ENCODE measurements around the gene ANKRD12. TPM values are rescaled to one million over a fixed set of nuclear protein-coding genes. Genes with fewer than 3 reads are reported as not detected.
"Not testable (repeated sequence)": the region's sequence is repeated elsewhere in the genome, so short reads cannot be mapped to it uniquely, and the experiment has no call there.

ANKRD12 gene
- total and polyA plus RNA-seq, 2 donors (not counting 1 experiment from before 2014, with no cell fraction given): 8.0 to 183 TPM

DNA sequence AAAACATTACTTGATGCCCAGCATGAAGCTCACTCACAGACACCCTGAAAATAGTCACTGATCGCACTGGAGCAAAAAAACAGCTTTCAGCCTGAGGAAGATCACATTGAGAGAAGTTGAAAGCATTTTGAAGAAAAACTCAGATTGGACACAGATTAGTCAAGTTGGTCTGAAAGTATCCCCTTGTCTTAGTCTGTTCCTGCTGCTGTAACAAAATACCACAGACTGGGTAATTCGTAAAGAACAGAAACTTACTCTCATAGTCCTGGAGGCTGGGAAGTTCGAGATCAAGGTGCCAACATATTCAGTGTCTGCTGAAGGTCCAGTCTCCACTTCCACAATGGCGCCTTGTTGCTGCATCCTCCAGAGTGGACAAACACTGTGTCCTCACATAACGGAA is 48.3 kb upstream of the ANKRD12 start:
- 93% methylated on average over 4 of the region's 5 CpGs for WGBS (ENCODE audit: insufficient coverage)
- DNase-seq (no peak), ATAC-seq (ENCODE audit: low read depth) (no peak)
- Mint-ChIP-seq H3K27me3 (no peaks in the 10 kb centered on the region), H3K4me1 (peaks cover 8% of the 10 kb centered on the region), H3K4me3 (no peak overlapping the region), H3K9me3 (ENCODE audit: insufficient read depth) (no peaks in the 10 kb centered on the region), H3K27ac (no peak overlapping the region)
- intact Hi-C loops (cut with micrococcal nuclease): no loop called here
- Histone ChIP-seq H3K27me3 (replicated peaks in 1 of 4; ENCODE audit: control extremely low read depth in 1 of 4, control insufficient read depth in 3 of 4, insufficient read depth in 4 of 4, low read length in 3 of 4) (no peaks in the 10 kb centered on the region), H3K4me1 (ENCODE audit: control insufficient read depth in 2 of 2, insufficient read depth in 2 of 2, low read length in 2 of 2) (peaks cover 6 to 8% of the 10 kb centered on the region in 2 donors), H4K20me1 (ENCODE audit: control insufficient read depth, insufficient read depth, low read length, poor library complexity, severe bottlenecking) (no peaks in the 10 kb centered on the region), H3K9me3 (ENCODE audit: control extremely low read depth in 1 of 3, control insufficient read depth in 2 of 3, insufficient read depth in 1 of 3, low read length in 2 of 3) (no peaks in the 10 kb centered on the region), H3K9ac (ENCODE audit: low read length) (no peak overlapping the region), H2AFZ (ENCODE audit: insufficient read depth, low read depth, low read length, poor library complexity, severe bottlenecking) (no peak overlapping the region), H3K79me2 (ENCODE audit: control insufficient read depth, insufficient read depth, low read length) (no peaks in the 10 kb centered on the region), H3K4me3 (ENCODE audit: control extremely low read depth in 1 of 5, extremely low read depth in 1 of 5, insufficient read depth in 1 of 5, low read depth in 2 of 5, low read length in 4 of 5) (no peak overlapping the region), H3K4me2 (replicated peaks; ENCODE audit: low read depth, low read length, poor library complexity, severe bottlenecking) (no peak overlapping the region), H3K27ac (ENCODE audit: low read length in 2 of 2) (no peak overlapping the region), H3K36me3 (replicated peaks in 1 of 2; ENCODE audit: control extremely low read depth in 1 of 2, control insufficient read depth in 1 of 2, extremely low read depth in 1 of 2, insufficient read depth in 2 of 2, low read length in 1 of 2) (no peaks in the 10 kb centered on the region)
- ChIA-PET POLR2A (no interaction called here), CTCF (interaction anchor here (0.7 kb wide), 1 partner anchor 14 kb away, joined by 3 read pairs; no protein-coding TSS in a partner anchor)
- no peak for TF ChIP-seq EZH2 (IDR thresholded peaks at IDR 0.05; ENCODE audit: borderline replicate concordance, insufficient read depth, low read depth, low read length, poor library complexity, severe bottlenecking)
- TF ChIP-seq, protein P1, sequence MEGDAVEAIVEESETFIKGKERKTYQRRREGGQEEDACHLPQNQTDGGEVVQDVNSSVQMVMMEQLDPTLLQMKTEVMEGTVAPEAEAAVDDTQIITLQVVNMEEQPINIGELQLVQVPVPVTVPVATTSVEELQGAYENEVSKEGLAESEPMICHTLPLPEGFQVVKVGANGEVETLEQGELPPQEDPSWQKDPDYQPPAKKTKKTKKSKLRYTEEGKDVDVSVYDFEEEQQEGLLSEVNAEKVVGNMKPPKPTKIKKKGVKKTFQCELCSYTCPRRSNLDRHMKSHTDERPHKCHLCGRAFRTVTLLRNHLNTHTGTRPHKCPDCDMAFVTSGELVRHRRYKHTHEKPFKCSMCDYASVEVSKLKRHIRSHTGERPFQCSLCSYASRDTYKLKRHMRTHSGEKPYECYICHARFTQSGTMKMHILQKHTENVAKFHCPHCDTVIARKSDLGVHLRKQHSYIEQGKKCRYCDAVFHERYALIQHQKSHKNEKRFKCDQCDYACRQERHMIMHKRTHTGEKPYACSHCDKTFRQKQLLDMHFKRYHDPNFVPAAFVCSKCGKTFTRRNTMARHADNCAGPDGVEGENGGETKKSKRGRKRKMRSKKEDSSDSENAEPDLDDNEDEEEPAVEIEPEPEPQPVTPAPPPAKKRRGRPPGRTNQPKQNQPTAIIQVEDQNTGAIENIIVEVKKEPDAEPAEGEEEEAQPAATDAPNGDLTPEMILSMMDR (IDR thresholded peaks at IDR 0.05): no peak

DNA sequence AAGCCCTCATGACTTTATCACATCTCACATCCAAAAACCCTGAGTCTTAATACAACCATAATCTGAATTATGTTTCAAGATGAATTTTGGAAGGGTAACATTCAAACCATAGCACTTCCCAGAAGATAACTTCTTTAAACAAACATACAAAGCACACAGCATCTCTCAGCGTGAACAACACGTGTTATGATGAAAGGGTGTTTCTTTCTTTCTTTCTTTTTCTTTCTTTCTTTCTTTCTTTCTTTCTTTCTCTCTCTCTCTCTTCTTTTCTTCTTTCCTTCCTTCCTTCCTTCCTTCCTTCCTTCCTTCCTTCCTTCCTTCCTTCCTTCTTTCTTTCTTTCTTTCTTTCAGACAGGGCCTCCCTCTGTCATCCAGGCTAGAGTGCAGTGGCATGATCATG is 47.9 kb upstream of the ANKRD12 start:
- POLR2A ChIA-PET; ATAC-seq (ENCODE audit: low read depth); H3K27ac Mint-ChIP-seq; H3K4me2 ChIP-seq (replicated peaks; ENCODE audit: low read depth, low read length, poor library complexity, severe bottlenecking); H3K27me3 Mint-ChIP-seq; H3K9me3 Mint-ChIP-seq (ENCODE audit: insufficient read depth); H2AFZ ChIP-seq (ENCODE audit: insufficient read depth, low read depth, low read length, poor library complexity, severe bottlenecking); H3K36me3 ChIP-seq (replicated peaks in 1 of 2; ENCODE audit: control extremely low read depth in 1 of 2, control insufficient read depth in 1 of 2, extremely low read depth in 1 of 2, insufficient read depth in 2 of 2, low read length in 1 of 2); H4K20me1 ChIP-seq (ENCODE audit: control insufficient read depth, insufficient read depth, low read length, poor library complexity, severe bottlenecking); H3K9ac ChIP-seq (ENCODE audit: low read length); CTCF ChIA-PET; H3K9me3 ChIP-seq (ENCODE audit: control extremely low read depth in 1 of 3, control insufficient read depth in 2 of 3, insufficient read depth in 1 of 3, low read length in 2 of 3); H3K4me1 Mint-ChIP-seq; H3K27me3 ChIP-seq (replicated peaks in 1 of 4; ENCODE audit: control extremely low read depth in 1 of 4, control insufficient read depth in 3 of 4, insufficient read depth in 4 of 4, low read length in 3 of 4); H3K79me2 ChIP-seq (ENCODE audit: control insufficient read depth, insufficient read depth, low read length); H3K27ac ChIP-seq (ENCODE audit: low read length in 2 of 2); DNase-seq; H3K4me1 ChIP-seq (ENCODE audit: control insufficient read depth in 2 of 2, insufficient read depth in 2 of 2, low read length in 2 of 2); H3K4me3 Mint-ChIP-seq; H3K4me3 ChIP-seq (ENCODE audit: control extremely low read depth in 1 of 5, extremely low read depth in 1 of 5, insufficient read depth in 1 of 5, low read depth in 2 of 5, low read length in 4 of 5); intact Hi-C loops (cut with micrococcal nuclease): not testable (repeated sequence)
- no CpG with 5 or more reads among the region's 2 CpGs for WGBS (ENCODE audit: insufficient coverage)

All from B cell (primary cell).